Sigmoid colon (tissue), 7 donors: ENCODE measurements around the gene BGN. TPM values are rescaled to one million over a fixed set of nuclear protein-coding genes. Genes with fewer than 3 reads are reported as not detected.

Experiments used
- DNase-seq: peaks from one replicate; pipeline ENCODE4 v3.0.0-alpha.2; 2019
- H3K27ac ChIP-seq, 4 donors: fragments of 200-600 bp; sonication (generic); one replicate each; pipeline ENCODE4 v1.5.1; 2016 to 2019; ENCODE audit warnings: mild to moderate bottlenecking in 1 of 4
- H3K27me3 ChIP-seq, 3 donors: fragments of 200-600 bp; sonication (generic); one replicate each; pipeline ENCODE4 v1.5.1; 2019; ENCODE audit warnings: mild to moderate bottlenecking in 1 of 3
- H3K36me3 ChIP-seq, 4 donors: fragments of 200-600 bp; sonication (generic); one replicate each; pipeline ENCODE4 v1.5.1; 2016 to 2019
- H3K4me1 ChIP-seq, 4 donors: fragments of 200-600 bp; sonication (generic); one replicate each; pipeline ENCODE4 v1.5.1; 2017 to 2019
- H3K4me3 ChIP-seq, 4 donors: fragments of 200-600 bp; sonication (generic); one replicate each; pipeline ENCODE4 v1.5.1; 2017 to 2019; ENCODE audit warnings: mild to moderate bottlenecking in 2 of 4, moderate library complexity in 1 of 4
- H3K9me3 ChIP-seq, 4 donors: fragments of 200-600 bp in 3 of 4; sonication (generic) in 3 of 4; one replicate each; pipeline versions ENCODE4 v1.5.1 to v1.6.1; 2013 to 2019
- EP300 ChIP-seq, 4 donors: sonication (generic); formaldehyde crosslinking; IDR thresholded peaks; one replicate each; pipeline ENCODE4 v1.6.1; 2017; ENCODE audit warnings: antibody characterized with exemption in 4 of 4
- POLR2A ChIP-seq, 2 donors: fragments of 450-650 bp; IDR thresholded peaks; one replicate each; pipeline ENCODE4 v1.6.1; 2016; ENCODE audit warnings: antibody characterized with exemption in 2 of 2, mild to moderate bottlenecking in 2 of 2, moderate library complexity in 2 of 2
- POLR2AphosphoS5 ChIP-seq, 4 donors: sonication (generic); formaldehyde crosslinking; IDR thresholded peaks; one replicate each; pipeline ENCODE4 v1.6.1; 2017; ENCODE audit warnings: antibody characterized with exemption in 4 of 4
- WGBS, 2 donors: extraction: QIAGEN DNeasy Blood & Tissue Kit; methylation state at CpG; one replicate each; pipeline ENCODE4 v1.1.7; 2013; 5-methylcytosine and 5-hydroxymethylcytosine counted together
- intact Hi-C: fragments of 100-400 bp; cut with DNase I; formaldehyde crosslinking; loops from one replicate; pipeline ENCODE4 v1.15.1; 2023
- polyA plus RNA-seq, 3 donors: library from polyadenylated mRNA; stranded (reverse); fragments of 200-250 nt; gene quantifications; one replicate each; pipeline ENCODE4 v1.2.3, GENCODE V29; 2013
- total RNA-seq, 4 donors: library from RNA; depleted of rRNA; stranded (reverse); fragments of >200 nt; gene quantifications; one replicate each; pipeline ENCODE4 v1.1.0, GENCODE V29; 2016
- TF ChIP-seq, protein P1 (sequence below), 4 experiments: fragments of 450-650 bp in 3 of 4; fragments of 200-600 bp in 1 of 4; IDR thresholded peaks; one replicate each; pipeline ENCODE4 v1.5.1; 2016 to 2019; ENCODE audit warnings: antibody characterized with exemption in 4 of 4, mild to moderate bottlenecking in 3 of 4, moderate library complexity in 2 of 4
- donor health status: healthy with polysubstance abuse.
- donor health status: Bipolar disorder and iron deficiency.
- donor health status: healthy.

BGN gene
- total and polyA plus RNA-seq, 7 donors, result 1.8 to 181 (median 9.0) TPM

DNA sequence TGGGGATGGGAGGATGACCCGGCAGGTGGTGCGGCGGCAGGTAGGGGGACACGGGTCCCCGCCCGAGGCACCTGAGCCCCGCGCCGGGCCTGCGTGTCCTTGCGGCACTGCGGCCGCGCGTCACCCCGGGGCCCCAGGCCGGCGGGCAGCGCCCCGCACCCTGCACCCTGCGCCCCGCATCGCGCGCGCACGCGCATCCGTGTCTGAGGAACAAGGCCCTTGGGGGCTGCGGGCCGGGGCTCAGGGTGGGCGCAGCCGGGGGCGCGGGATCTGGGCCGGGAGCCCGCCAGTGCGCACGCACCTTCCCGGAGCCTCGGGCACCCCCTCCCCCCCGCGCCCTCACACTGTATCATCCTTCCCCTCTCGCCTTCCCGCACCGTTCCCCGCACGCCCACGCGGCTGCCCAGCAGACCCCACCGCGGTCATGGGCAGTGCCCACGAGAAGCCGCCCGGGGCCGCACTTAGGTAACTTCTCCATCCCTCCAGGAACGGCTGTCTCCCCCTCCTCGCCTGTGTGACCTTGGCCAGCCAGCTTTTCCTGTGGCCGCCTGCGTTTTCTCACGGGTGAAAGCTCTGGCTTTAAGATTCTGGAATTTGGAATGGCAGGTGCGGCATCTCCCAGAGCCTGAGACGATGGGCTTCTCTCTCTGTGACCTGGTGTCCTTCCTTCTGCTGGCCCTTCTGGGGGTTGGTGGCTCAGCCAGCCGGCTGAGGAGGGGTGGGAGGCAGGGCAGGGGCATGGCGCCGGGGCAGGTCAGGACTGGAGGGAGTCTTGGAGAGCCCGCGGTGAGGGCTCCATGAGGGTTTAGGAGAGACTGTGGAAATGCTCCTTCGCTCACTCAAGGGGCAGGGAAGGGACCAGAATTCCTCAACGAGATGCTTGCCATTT lies 23.4 kb downstream of the BGN start:
- no peak for DNase-seq
- Histone ChIP-seq H3K9me3 (no peaks in the 10 kb centered on the region), H3K4me1 (peaks cover 0 to 6% (median 4%) of the 10 kb centered on the region in 4 donors), H3K27me3 (peaks cover 0 to 43% (median 9%) of the 10 kb centered on the region in 3 donors), H3K27ac (no peak overlapping the region), H3K36me3 (no peaks in the 10 kb centered on the region), H3K4me3 (no peak overlapping the region)
- TF ChIP-seq EP300 (IDR thresholded peaks at IDR 0.05), result no peak
- intact Hi-C loops, result no loop called here
- 4 to 8% methylated on average over 70 of the region's 70 CpGs for WGBS, 2 donors

DNA sequence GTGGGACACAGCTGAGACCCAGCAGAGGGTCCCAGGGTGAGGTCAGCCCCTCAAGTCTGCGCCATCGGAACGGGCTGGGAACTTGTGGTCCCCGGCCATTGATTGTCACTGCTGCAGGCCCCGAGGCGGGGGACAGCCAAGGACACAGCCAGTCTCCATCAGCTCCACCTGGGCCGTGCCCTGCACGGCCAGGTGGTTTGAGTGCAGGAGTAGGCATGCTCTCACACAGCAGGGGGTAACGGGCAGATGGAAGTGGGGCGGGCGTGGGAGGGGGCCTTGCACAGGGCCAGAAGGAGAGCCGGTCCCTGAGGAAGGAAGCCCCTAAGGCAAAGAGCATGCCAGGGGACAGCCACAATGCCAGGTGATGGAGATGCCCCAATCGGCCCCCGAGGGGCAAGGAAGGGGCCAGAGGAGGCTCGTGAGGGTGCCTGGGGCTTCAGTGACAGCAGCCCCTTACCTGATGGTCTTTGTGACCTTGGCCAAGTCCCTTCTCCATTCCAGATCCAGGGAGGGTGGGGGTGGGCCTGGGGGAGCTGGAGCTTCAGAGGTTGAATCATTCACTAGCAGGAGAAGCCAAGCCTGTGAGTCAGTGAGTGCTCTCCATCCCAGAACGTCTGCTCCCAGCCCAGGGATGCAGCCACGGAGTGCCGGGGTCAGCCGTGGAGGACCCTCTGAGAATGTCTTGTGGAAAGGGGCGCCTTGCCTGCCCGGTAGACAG lies 24.9 kb downstream of the BGN start:
- H3K36me3 ChIP-seq, result no peaks in the 10 kb centered on the region
- H3K27ac ChIP-seq, result no peak overlapping the region
- peaks cover 0 to 43% (median 9%) of the 10 kb centered on the region in 3 donors for H3K27me3 ChIP-seq
- TF ChIP-seq POLR2A (IDR thresholded peaks at IDR 0.05) (no peak), POLR2AphosphoS5 (IDR thresholded peaks at IDR 0.05) (no peak), EP300 (IDR thresholded peaks at IDR 0.05) (no peak)
- TF ChIP-seq, protein P1, sequence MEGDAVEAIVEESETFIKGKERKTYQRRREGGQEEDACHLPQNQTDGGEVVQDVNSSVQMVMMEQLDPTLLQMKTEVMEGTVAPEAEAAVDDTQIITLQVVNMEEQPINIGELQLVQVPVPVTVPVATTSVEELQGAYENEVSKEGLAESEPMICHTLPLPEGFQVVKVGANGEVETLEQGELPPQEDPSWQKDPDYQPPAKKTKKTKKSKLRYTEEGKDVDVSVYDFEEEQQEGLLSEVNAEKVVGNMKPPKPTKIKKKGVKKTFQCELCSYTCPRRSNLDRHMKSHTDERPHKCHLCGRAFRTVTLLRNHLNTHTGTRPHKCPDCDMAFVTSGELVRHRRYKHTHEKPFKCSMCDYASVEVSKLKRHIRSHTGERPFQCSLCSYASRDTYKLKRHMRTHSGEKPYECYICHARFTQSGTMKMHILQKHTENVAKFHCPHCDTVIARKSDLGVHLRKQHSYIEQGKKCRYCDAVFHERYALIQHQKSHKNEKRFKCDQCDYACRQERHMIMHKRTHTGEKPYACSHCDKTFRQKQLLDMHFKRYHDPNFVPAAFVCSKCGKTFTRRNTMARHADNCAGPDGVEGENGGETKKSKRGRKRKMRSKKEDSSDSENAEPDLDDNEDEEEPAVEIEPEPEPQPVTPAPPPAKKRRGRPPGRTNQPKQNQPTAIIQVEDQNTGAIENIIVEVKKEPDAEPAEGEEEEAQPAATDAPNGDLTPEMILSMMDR (IDR thresholded peaks at IDR 0.05), result no peak
- intact Hi-C loops, result no loop called here
- peaks cover 0 to 6% (median 4%) of the 10 kb centered on the region in 4 donors for H3K4me1 ChIP-seq
- H3K4me3 ChIP-seq, result no peak overlapping the region
- no peak for DNase-seq
- H3K9me3 ChIP-seq, result no peaks in the 10 kb centered on the region
- WGBS, 2 donors, result 67 to 72% methylated on average over 21 of the region's 21 CpGs

DNA sequence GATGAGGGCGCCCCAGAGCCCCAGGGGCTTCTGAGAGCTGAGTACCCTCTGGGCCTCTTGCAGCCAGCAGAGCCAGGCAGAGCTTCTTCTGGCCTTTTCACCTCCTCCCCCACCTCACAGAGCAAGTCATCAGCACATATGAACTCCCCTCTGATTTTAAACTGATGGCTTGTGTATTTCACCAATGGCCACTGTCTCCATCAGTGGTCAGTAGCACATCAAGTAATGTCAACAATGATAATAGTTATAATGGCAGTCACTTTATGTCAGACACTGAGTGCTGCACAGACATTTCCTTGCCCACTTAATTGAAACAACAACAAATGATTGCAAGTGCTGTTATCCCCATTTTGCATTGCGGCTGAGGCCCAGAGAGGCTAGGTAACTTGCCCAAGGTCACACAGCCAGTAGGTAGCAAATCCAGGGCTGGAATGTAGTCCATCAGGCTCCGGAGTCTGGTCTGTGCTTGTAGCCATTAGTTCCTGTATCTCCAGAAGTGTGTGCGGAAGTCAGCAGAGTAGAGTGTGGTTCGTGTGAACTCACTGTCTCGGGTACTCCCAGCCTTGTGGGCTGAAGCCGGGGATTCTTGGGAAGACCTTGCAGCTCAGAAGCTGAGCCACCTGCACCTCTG lies 25.6 kb downstream of the BGN start:
- H3K27ac ChIP-seq, result no peak overlapping the region
- no peak for DNase-seq
- H3K9me3 ChIP-seq, result no peaks in the 10 kb centered on the region
- peaks cover 0 to 6% (median 4%) of the 10 kb centered on the region in 4 donors for H3K4me1 ChIP-seq
- intact Hi-C loops, result no loop called here
- 78 to 83% methylated on average over 7 of the region's 7 CpGs for WGBS, 2 donors
- peaks cover 0 to 47% (median 9%) of the 10 kb centered on the region in 3 donors for H3K27me3 ChIP-seq
- TF ChIP-seq POLR2AphosphoS5 (IDR thresholded peaks at IDR 0.05) (no peak), EP300 (IDR thresholded peaks at IDR 0.05) (no peak), POLR2A (IDR thresholded peaks at IDR 0.05) (no peak)
- TF ChIP-seq, protein P1 (IDR thresholded peaks at IDR 0.05), result no peak
- no peaks in the 10 kb centered on the region for H3K36me3 ChIP-seq
- no peak overlapping the region for H3K4me3 ChIP-seq

DNA sequence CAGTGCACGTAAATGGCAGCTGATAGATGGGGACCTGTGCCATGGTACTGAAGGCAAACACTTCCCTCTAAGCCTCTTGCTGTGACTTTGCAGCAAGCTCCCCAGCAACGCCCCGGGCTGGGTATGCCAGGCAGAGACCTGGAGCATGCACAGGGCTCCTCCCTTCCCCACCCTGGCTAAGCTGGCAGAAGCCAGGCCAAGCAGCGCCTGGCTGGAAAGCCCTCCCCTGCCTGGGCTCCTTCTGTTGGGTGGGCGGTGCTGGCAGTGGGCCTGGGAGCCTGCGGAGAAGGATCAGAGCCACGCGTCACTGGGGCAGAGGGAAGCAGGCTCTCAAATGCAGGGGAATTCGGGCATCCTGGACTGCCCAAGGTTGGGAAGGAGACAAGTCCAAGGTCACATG lies 26.3 kb downstream of the BGN start:
- H3K36me3 ChIP-seq, result no peaks in the 10 kb centered on the region
- H3K4me3 ChIP-seq, result no peak overlapping the region
- 18 to 54% methylated on average over 9 of the region's 9 CpGs for WGBS, 2 donors
- TF ChIP-seq POLR2AphosphoS5 (IDR thresholded peaks at IDR 0.05) (no peak), EP300 (IDR thresholded peaks at IDR 0.05) (no peak), POLR2A (IDR thresholded peaks at IDR 0.05) (no peak)
- TF ChIP-seq, protein P1 (IDR thresholded peaks at IDR 0.05), result no peak
- DNase-seq, result no peak
- intact Hi-C loops, result no loop called here
- H3K27me3 ChIP-seq, result peaks cover 0 to 47% (median 12%) of the 10 kb centered on the region in 3 donors
- H3K9me3 ChIP-seq, result no peaks in the 10 kb centered on the region
- H3K4me1 ChIP-seq, result peaks cover 0 to 6% (median 4%) of the 10 kb centered on the region in 4 donors
- no peak overlapping the region for H3K27ac ChIP-seq

DNA sequence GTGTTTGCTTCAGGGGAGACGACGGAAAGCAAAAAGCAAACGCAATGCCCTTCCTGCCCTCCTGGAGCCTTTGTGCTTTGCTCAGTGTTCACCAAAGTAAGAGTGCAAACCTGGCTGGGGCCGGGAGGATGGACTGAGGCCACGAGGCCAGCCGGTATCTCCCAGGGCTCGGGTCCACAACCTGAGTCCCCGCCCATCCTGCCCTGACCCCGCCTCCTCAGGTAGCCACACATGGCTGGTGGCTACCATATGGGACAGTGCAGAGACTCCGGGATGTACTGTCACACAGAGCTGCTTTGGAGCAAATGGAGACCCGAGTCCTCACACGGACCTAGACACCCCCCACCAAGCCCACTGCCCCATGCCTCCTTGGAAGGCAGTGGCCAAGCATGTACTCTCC lies 27.5 kb downstream of the BGN start:
- intact Hi-C loops, result no loop called here
- H3K27me3 ChIP-seq, result peaks cover 0 to 45% (median 12%) of the 10 kb centered on the region in 3 donors
- 36 to 47% methylated on average over 12 of the region's 12 CpGs for WGBS, 2 donors

More for the DNA sequence above, 27.5 kb downstream of the BGN start:
- H3K27ac ChIP-seq, result no peak overlapping the region
- no peak for DNase-seq
- H3K36me3 ChIP-seq, result no peaks in the 10 kb centered on the region
- TF ChIP-seq POLR2A (IDR thresholded peaks at IDR 0.05) (no peak), POLR2AphosphoS5 (IDR thresholded peaks at IDR 0.05) (no peak)
- H3K4me3 ChIP-seq, result no peak overlapping the region
- H3K9me3 ChIP-seq, result no peaks in the 10 kb centered on the region
- H3K4me1 ChIP-seq, result peaks cover 0 to 6% (median 4%) of the 10 kb centered on the region in 4 donors
